ENCODE measurements around the gene GPR132. TPM values are rescaled to one million over a fixed set of nuclear protein-coding genes. Genes with fewer than 3 reads are reported as not detected.

The GPR132 gene
- total and polyA plus RNA-seq, 2 of the 8 experiments (the other 6 are each of a cell fraction or from before 2014, with no cell fraction given) = 0.11 TPM; not detected in 1

DNA sequence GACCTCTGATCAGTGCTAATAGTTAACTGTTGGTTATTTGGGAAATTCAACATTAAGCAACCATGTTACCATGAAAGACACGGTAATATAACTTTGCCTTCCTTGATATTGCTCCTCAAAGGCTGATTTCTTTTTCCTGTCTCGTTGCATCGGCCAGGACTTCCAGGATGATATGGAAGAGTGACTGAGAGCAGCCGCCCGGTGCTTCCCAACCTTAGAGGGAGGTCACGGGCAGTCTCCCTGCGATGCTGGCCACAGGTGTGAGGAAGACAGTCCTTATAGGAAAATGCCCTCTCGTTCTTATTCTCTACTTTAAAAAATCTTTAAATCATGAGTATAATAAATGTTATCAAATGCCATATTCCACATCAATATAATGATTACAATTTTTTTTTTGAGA lies 33.1 kb upstream of the GPR132 start:
- Histone ChIP-seq H2AK5ac (ENCODE audit: low read depth, low read length) (no peak overlapping the region), H2BK12ac (ENCODE audit: low read depth, low read length) (no peak overlapping the region), H2AFZ (ENCODE audit: low read length) (no peak overlapping the region), H3K4me1 (replicated peaks in 1 of 4; ENCODE audit: control insufficient read depth in 3 of 4, insufficient read depth in 4 of 4, low read length in 3 of 4) (peaks cover 0 to 7% (median 6%) of the 10 kb centered on the region in 4 experiments; a peak in 4 of 7 replicates), H2BK5ac (ENCODE audit: low read depth, low read length) (no peak overlapping the region), H3K9ac (replicated peaks in 1 of 4; ENCODE audit: extremely low read depth in 1 of 4, low read depth in 3 of 4, low read length in 3 of 4) (no peak overlapping the region), H3K36me3 (ENCODE audit: control insufficient read depth in 2 of 4, insufficient read depth in 4 of 4, low read length in 3 of 4) (no peaks in the 10 kb centered on the region), H3K18ac (ENCODE audit: extremely low read depth, low read length) (no peak overlapping the region), H4K5ac (ENCODE audit: insufficient read length, low read depth, low read length) (no peak overlapping the region), H3K27me3 (replicated peaks in 1 of 4; ENCODE audit: control insufficient read depth in 3 of 4, extremely low read depth in 1 of 4, insufficient read depth in 3 of 4, low read length in 3 of 4) (peaks cover 0 to 21% (median 10%) of the 10 kb centered on the region in 4 experiments; a peak in 6 of 7 replicates), H4K8ac (ENCODE audit: extremely low read depth, insufficient read depth, low read length) (no peak overlapping the region), H3K23ac (ENCODE audit: insufficient read length) (no peak overlapping the region), H3K27ac (ENCODE audit: low read depth, low read length) (no peak overlapping the region), H2BK20ac (ENCODE audit: low read length) (no peak overlapping the region), H3K23me2 (ENCODE audit: low read depth, low read length) (peaks cover 2% of the 10 kb centered on the region; the same call in 1 of the 2 replicates), H3K14ac (ENCODE audit: insufficient read length) (no peak overlapping the region), H4K20me1 (replicated peaks in 1 of 2; ENCODE audit: control insufficient read depth in 1 of 2, insufficient read depth in 2 of 2, low read length in 2 of 2) (peaks cover 0 to 4% of the 10 kb centered on the region in 2 experiments), H3K79me2 (ENCODE audit: control insufficient read depth in 1 of 2, insufficient read depth in 2 of 2, low read length in 2 of 2) (no peaks in the 10 kb centered on the region), H3K4ac (replicated peaks; ENCODE audit: insufficient read length, low read depth, low read length) (no peak overlapping the region), H3K79me1 (ENCODE audit: low read depth, low read length) (no peaks in the 10 kb centered on the region), H3K56ac (replicated peaks; ENCODE audit: insufficient read length, low read depth, low read length) (no peak overlapping the region), H3K9me3 (ENCODE audit: insufficient read depth in 2 of 2, low read depth in 1 of 2, low read length in 1 of 2) (peaks cover 11 to 22% of the 10 kb centered on the region in 2 experiments), H3K4me2 (ENCODE audit: insufficient read depth in 1 of 2, low read depth in 2 of 2, low read length in 2 of 2) (no peak overlapping the region), H2BK15ac (ENCODE audit: low read length) (no peak overlapping the region), H3K4me3 (ENCODE audit: extremely low read depth in 1 of 4, insufficient read depth in 2 of 4, low read depth in 3 of 4, low read length in 4 of 4) (no peak overlapping the region), H4K91ac (replicated peaks; ENCODE audit: insufficient read length, low read length) (no peak overlapping the region), H2BK120ac (replicated peaks; ENCODE audit: low read depth, low read length) (no peak overlapping the region)
- DNase-seq (ENCODE audit: low read depth in 1 of 2, low spot score in 2 of 2) = no peak
- WGBS, 2 experiments (ENCODE audit: extremely low coverage in 1 of 2, insufficient coverage in 1 of 2, insufficient read length in 1 of 2, insufficient replicate concordance in 2 of 2, low coverage in 1 of 2, low lambda C conversion rate in 2 of 2, missing lambda C conversion rate in 1 of 2) = 81% methylated on average over 8 of the region's 8 CpGs; no CpG with 5 or more reads in 1 of the 2 experiments
- FAIRE-seq = no peak
- CTCF ChIA-PET (ENCODE audit: partially characterized antibody) = interaction anchor here (1.3 kb wide), 1 partner anchor 13 kb away, joined by 4 read pairs; no protein-coding TSS in a partner anchor
- POLR2A ChIA-PET (ENCODE audit: partially characterized antibody) = interaction anchor here (1.1 kb wide), 1 partner anchor 28 kb away, joined by 3 read pairs; no protein-coding TSS in a partner anchor
- TF ChIP-seq RNF2 (IDR thresholded peaks at IDR 0.05; ENCODE audit: borderline replicate concordance, low read depth, low read length, missing control alignments, poor library complexity, severe bottlenecking) (no peak), SIN3A (conservative IDR thresholded peaks at IDR 0.05 in 1 of 2, IDR thresholded peaks at IDR 0.05 in 1 of 2; ENCODE audit: low read depth in 1 of 2, low read length in 2 of 2) (no peak), CTBP2 (IDR thresholded peaks at IDR 0.05; ENCODE audit: borderline replicate concordance, insufficient read depth, insufficient read length, low read length) (no peak), SP2 (IDR thresholded peaks at IDR 0.05; ENCODE audit: low read length) (no peak), HDAC2 (IDR thresholded peaks at IDR 0.05; ENCODE audit: borderline replicate concordance in 1 of 2, low read depth in 2 of 2, low read length in 2 of 2) (no peak), CHD1 (IDR thresholded peaks at IDR 0.05; ENCODE audit: low read depth, low read length) (no peak), SUZ12 (IDR thresholded peaks at IDR 0.05; ENCODE audit: low read length) (no peak), BACH1 (IDR thresholded peaks at IDR 0.05; ENCODE audit: low read length) (no peak), KDM4A (IDR thresholded peaks at IDR 0.05; ENCODE audit: low read depth, low read length, severe bottlenecking) (no peak), KDM1A (IDR thresholded peaks at IDR 0.05; ENCODE audit: borderline replicate concordance, low read length) (no peak), ZNF274 (IDR thresholded peaks at IDR 0.05; ENCODE audit: borderline replicate concordance, extremely low read depth, low read length) (no peak)
- TF ChIP-seq, protein P1, sequence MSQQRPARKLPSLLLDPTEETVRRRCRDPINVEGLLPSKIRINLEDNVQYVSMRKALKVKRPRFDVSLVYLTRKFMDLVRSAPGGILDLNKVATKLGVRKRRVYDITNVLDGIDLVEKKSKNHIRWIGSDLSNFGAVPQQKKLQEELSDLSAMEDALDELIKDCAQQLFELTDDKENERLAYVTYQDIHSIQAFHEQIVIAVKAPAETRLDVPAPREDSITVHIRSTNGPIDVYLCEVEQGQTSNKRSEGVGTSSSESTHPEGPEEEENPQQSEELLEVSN (IDR thresholded peaks at IDR 0.05) = no peak

Measured in H1 (cell line).